Measurements from ENCODE around the gene ZNF512. TPM values are rescaled to one million over a fixed set of nuclear protein-coding genes. Genes with fewer than 3 reads are reported as not detected.

Gene ZNF512
- total and polyA plus RNA-seq, 9 of the 15 experiments (the other 6 are each of a cell fraction or from before 2014, with no cell fraction given) = 24.7 to 101 (median 65.9) TPM

DNA sequence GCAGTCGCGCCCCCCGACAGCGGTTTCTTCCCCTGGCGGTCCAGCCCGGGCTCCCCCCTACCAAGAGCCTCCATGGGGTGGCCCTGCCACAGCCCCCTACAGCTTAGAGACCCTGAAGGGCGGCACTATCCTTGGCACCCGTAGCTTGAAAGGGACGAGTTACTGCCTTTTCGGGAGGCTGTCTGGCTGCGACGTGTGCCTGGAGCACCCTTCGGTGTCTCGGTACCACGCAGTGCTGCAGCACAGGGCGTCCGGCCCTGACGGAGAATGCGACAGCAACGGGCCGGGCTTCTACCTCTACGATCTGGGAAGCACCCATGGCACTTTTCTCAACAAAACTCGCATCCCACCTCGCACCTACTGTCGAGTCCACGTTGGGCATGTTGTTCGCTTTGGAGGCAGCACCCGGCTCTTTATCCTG lies 81.3 kb downstream of the ZNF512 start:
- CTCF ChIA-PET (ENCODE audit: low intra/inter-chr PET ratio) = no interaction called here
- Histone ChIP-seq H3K27ac (ENCODE audit: extremely low read depth, low read depth, low read length) (peak overlapping the region; percentile 95), H2AFZ (ENCODE audit: low read depth, low read length) (peak overlapping the region; percentile 95), H3K4me2 (ENCODE audit: insufficient read depth, low read length) (peak overlapping the region; percentile 92), H3K9me1 (ENCODE audit: control insufficient read depth, insufficient read depth, low read length) (no peaks in the 10 kb centered on the region), H3K79me2 (ENCODE audit: control insufficient read depth, insufficient read depth, low read length) (peaks cover 58% of the 10 kb centered on the region), H4K20me1 (replicated peaks; ENCODE audit: control insufficient read depth, insufficient read depth, low read length) (no peaks in the 10 kb centered on the region), H3K4me1 (replicated peaks in 1 of 2; ENCODE audit: control insufficient read depth in 2 of 2, insufficient read depth in 2 of 2, low read length in 2 of 2) (peaks cover 10 to 20% of the 10 kb centered on the region in 2 experiments; a peak in 4 of 5 replicates), H3K27me3 (ENCODE audit: control insufficient read depth in 2 of 2, insufficient read depth in 2 of 2, low read length in 2 of 2) (no peaks in the 10 kb centered on the region), H3K9ac (ENCODE audit: insufficient read depth in 1 of 2, low read depth in 2 of 2, low read length in 2 of 2) (peak overlapping the region; percentile 92 to 95), H3K9me3 (replicated peaks; ENCODE audit: control insufficient read depth, insufficient read depth, low read depth, low read length) (no peaks in the 10 kb centered on the region), H3K36me3 (ENCODE audit: control insufficient read depth, insufficient read depth, low read length) (peaks cover 55% of the 10 kb centered on the region), H3K4me3 (peak overlapping the region; percentile 98)
- DNase-seq (ENCODE audit: extremely low read depth in 1 of 4, low spot score in 3 of 4) = peak in 2 of 4 experiments; percentile 51 to 53
- peak; percentile 70 for ATAC-seq
- FAIRE-seq = no peak
- POLR2A ChIA-PET = interaction anchor here (0.6 to 1.7 kb wide), 9 partner anchors 10 to 372 kb away, joined by 3 to 13 read pairs (median 4); partner anchors contain the start of gene PPM1G
- intact Hi-C loops (cut with micrococcal nuclease) = no loop called here
- TSS peak; percentile 85 for BruUV-seq (replicated peaks)
- in situ Hi-C loops (cut with MboI) = no loop called here
- 1% methylated on average over 27 of the region's 28 CpGs for WGBS (ENCODE audit: insufficient coverage, low coverage, missing lambda C conversion rate)
- TF ChIP-seq NEUROD1 (IDR thresholded peaks at IDR 0.05; ENCODE audit: borderline replicate concordance, low read depth, low read length, partially characterized antibody) (no peak), GATA2 (CRISPR knock-in tag; IDR thresholded peaks at IDR 0.05) (no peak), ZNF445 (CRISPR knock-in tag; IDR thresholded peaks at IDR 0.05; ENCODE audit: low read depth) (no peak), ZBTB9 (CRISPR knock-in tag; IDR thresholded peaks at IDR 0.05) (no peak), ELF2 (CRISPR knock-in tag; IDR thresholded peaks at IDR 0.05) (no peak), TCF7 (IDR thresholded peaks at IDR 0.05; ENCODE audit: borderline replicate concordance) (no peak), MAX (CRISPR knock-in tag; IDR thresholded peaks at IDR 0.05) (0 out of 2 replicates have a peak, but pooled peaks have one; percentile 19), ZBTB1 (CRISPR knock-in tag; IDR thresholded peaks at IDR 0.05; ENCODE audit: borderline replicate concordance, low read depth) (no peak), PHF21A (IDR thresholded peaks at IDR 0.05; ENCODE audit: borderline replicate concordance, low read depth) (no peak), CREB1 (IDR thresholded peaks at IDR 0.05) (no peak), CREB1 (CRISPR knock-in tag; IDR thresholded peaks at IDR 0.05) (no peak), ZBTB7A (IDR thresholded peaks at IDR 0.05; ENCODE audit: borderline replicate concordance, control insufficient read depth, low read depth, low read length) (peak; percentile 45; the same call in 1 of the 2 replicates), SMARCA4 (IDR thresholded peaks at IDR 0.05) (no peak), FOXK1 (CRISPR knock-in tag; IDR thresholded peaks at IDR 0.05; ENCODE audit: borderline replicate concordance) (0 out of 2 replicates have a peak, but pooled peaks have one; percentile 30), POLR2G (IDR thresholded peaks at IDR 0.05; ENCODE audit: low read depth, low read length) (0 out of 2 replicates have a peak, but pooled peaks have one; percentile 10), CHD1 (IDR thresholded peaks at IDR 0.05; ENCODE audit: low read length) (peak; percentile 12), CBFA2T2 (conservative IDR thresholded peaks at IDR 0.05) (no peak), HMGXB4 (CRISPR knock-in tag; IDR thresholded peaks at IDR 0.05) (0 out of 2 replicates have a peak, but pooled peaks have one; percentile 24)
- TF ChIP-seq, protein P1, sequence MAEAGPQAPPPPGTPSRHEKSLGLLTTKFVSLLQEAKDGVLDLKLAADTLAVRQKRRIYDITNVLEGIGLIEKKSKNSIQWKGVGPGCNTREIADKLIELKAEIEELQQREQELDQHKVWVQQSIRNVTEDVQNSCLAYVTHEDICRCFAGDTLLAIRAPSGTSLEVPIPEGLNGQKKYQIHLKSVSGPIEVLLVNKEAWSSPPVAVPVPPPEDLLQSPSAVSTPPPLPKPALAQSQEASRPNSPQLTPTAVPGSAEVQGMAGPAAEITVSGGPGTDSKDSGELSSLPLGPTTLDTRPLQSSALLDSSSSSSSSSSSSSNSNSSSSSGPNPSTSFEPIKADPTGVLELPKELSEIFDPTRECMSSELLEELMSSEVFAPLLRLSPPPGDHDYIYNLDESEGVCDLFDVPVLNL (CRISPR knock-in tag; IDR thresholded peaks at IDR 0.05; ENCODE audit: low read depth) = peak; percentile 62; the same call in 1 of the 2 replicates

All from K562 (cell line).